Activated naive CD4-positive, alpha-beta T cell treated with anti-CD3 and anti-CD28 coated beads for 36 hours (primary cell): ENCODE measurements around the gene RIBC2. TPM values are rescaled to one million over a fixed set of nuclear protein-coding genes. Genes with fewer than 3 reads are reported as not detected.
A peak's percentile ranks its signal among the peaks of the same experiment; 100 is the strongest.
"Not testable (repeated sequence)": the region's sequence is repeated elsewhere in the genome, so short reads cannot be mapped to it uniquely, and the experiment has no call there.

Experiments
- CTCF ChIA-PET: fragments of 350-600 bp; sonication (Branson Sonifier 250); formaldehyde crosslinking; loops from one replicate; lab custom pipeline; 2021; ENCODE audit warnings: antibody characterized with exemption; lab: Charles Lee
- DNase-seq: peaks from one replicate; pipeline ENCODE4 v3.0.0-alpha.2; 2020
- H3K27ac Mint-ChIP-seq: one replicate; pipeline ENCODE4 v1.8.0; 2021; ENCODE audit warnings: mild to moderate bottlenecking, mixed read lengths
- H3K27me3 Mint-ChIP-seq: one replicate; pipeline ENCODE4 v1.8.0; 2021; ENCODE audit warnings: low read depth, mixed read lengths
- H3K36me3 Mint-ChIP-seq: one replicate; pipeline ENCODE4 v1.8.0; 2021; ENCODE audit warnings: low read depth, mixed read lengths
- H3K4me1 Mint-ChIP-seq: one replicate; pipeline ENCODE4 v1.8.0; 2021; ENCODE audit warnings: low read depth, mixed read lengths
- H3K4me3 Mint-ChIP-seq: one replicate; pipeline ENCODE4 v1.8.0; 2021; ENCODE audit warnings: mild to moderate bottlenecking, moderate library complexity, mixed read lengths
- H3K9me3 Mint-ChIP-seq: one replicate; pipeline ENCODE4 v1.8.0; 2021; ENCODE audit warnings: mixed read lengths
- intact Hi-C: fragments of 100-400 bp; cut with micrococcal nuclease; formaldehyde crosslinking; loops from one replicate; pipeline ENCODE4 v1.15.1; 2023
- total RNA-seq, 2 experiments: library from RNA; stranded (reverse); gene quantifications; one replicate each; pipeline ENCODE4 v1.2.3, GENCODE V29; 2021

Gene RIBC2, protein sequence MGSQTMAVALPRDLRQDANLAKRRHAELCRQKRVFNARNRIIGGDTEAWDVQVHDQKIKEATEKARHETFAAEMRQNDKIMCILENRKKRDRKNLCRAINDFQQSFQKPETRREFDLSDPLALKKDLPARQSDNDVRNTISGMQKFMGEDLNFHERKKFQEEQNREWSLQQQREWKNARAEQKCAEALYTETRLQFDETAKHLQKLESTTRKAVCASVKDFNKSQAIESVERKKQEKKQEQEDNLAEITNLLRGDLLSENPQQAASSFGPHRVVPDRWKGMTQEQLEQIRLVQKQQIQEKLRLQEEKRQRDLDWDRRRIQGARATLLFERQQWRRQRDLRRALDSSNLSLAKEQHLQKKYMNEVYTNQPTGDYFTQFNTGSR
- total RNA-seq = 1 to 10 TPM; 6.2 to 6.3 TPM

DNA sequence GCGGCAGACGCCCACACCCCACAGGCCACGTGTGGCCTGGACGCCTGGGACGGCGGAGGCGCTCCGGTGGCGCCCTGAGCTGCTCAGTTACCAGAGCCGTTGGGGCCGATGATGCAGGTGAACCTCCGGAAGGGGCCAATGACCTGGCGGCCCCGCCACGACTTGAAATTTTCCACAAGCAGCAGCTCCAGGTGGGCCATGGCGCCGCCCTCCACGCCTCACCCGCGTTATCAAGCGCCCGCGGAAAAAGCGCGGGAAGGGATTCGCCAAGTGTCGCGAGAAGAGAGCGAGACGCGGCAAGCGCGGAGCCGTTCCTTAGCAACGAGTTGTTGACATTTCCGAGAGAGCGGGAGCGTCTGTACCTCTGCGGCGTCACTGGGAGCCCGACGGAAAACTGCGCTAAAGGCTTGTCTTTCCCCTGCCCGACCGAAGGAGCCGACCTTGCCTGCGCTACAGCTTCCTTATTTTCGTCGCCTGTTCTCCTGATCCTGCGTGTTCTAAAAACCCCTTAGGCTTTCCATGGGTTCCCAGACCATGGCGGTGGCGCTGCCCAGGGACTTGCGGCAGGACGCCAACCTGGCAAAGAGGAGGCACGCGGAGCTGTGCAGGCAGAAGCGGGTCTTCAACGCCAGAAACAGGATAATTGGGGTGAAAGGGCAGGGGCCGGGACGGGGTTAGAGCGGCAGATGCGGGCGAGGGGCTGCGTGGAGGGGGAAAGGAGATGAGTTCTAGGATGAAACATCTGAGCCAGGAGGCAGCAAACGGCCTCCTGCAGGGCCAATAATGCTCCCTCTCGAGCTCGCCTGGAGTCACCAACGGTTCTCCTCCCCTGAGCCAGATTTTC lies at the start of gene RIBC2, which contains the start of gene SMC1B:
RIBC2 (plus strand) TSS at position 326 of the 844 bp plus-strand sequence; CDS start at position 520, 194 bp downstream.
SMC1B (minus strand) TSS at position 232 of the 844 bp plus-strand sequence; CDS start at position 200, 32 bp downstream.
- H3K9me3 Mint-ChIP-seq = no peaks in the 10 kb centered on the region
- intact Hi-C loops = loop anchor here (1.0 to 2.0 kb wide), 2 partner anchors 95 to 104 kb away; partner anchors contain the start of gene FAM118A
- H3K27me3 Mint-ChIP-seq = no peaks in the 10 kb centered on the region
- H3K4me3 Mint-ChIP-seq = peak within 1 kb of the TSS; percentile 86
- CTCF ChIA-PET = interaction anchor here (0.7 kb wide), 2 partner anchors 119 to 1772 kb away, joined by 3 read pairs; no protein-coding TSS in a partner anchor
- H3K27ac Mint-ChIP-seq = no peak within 1 kb of the TSS
- peaks cover 12% of the 10 kb centered on the region for H3K4me1 Mint-ChIP-seq
- H3K36me3 Mint-ChIP-seq = peaks cover 13% of the 10 kb centered on the region
- DNase-seq = peak; percentile 95

DNA sequence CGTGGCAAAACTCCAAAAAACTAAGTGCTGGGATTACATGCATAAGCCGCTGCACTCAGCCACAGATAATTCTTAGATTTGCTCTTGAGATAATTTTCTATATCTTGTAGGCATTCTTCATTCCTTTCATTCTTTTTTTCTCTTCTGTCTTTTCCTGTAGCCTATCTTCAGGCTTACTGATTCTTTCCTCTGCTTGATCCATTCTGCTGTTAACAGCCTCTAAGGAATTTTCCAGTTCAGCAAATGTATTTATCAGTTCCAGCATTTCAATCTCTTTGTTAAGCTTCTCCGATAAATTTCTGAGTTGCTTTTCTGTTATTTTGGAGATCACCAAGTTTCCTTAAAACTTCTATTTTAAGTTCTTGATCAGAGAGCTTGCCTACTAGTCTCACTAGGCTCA lies 46.8 kb upstream of the RIBC2 start:
- CTCF ChIA-PET = no interaction called here
- no peak for DNase-seq

DNA sequence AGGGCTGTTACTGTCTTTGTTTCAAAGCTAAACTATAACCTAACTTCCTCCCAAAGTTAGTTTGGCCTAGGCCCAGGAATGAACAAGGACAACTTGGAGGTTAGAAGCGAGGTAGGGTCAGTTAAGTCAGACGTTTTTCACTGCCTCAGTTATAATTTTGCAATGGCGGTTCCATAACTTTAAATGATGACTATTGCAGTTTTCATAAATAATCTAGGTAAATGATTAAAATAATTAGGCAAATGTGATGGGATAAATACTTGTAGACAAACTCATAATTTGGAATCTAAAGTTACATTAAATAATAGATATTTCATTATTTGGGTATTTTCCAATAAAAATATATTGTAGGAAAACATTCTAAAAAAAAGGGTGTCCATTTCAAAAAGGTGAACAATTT lies 39.9 kb upstream of the RIBC2 start:
- H3K36me3 Mint-ChIP-seq, CTCF ChIA-PET, DNase-seq, H3K27ac Mint-ChIP-seq, H3K9me3 Mint-ChIP-seq, H3K4me1 Mint-ChIP-seq, H3K27me3 Mint-ChIP-seq, H3K4me3 Mint-ChIP-seq, intact Hi-C loops: not testable (repeated sequence)

More for the DNA sequence above, 46.8 kb upstream of the RIBC2 start:
- H3K9me3 Mint-ChIP-seq = peaks cover 4% of the 10 kb centered on the region
- no peaks in the 10 kb centered on the region for H3K4me1 Mint-ChIP-seq
- H3K27ac Mint-ChIP-seq = no peak overlapping the region
- peaks cover 3% of the 10 kb centered on the region for H3K36me3 Mint-ChIP-seq
- peaks cover 2% of the 10 kb centered on the region for H3K27me3 Mint-ChIP-seq
- H3K4me3 Mint-ChIP-seq = no peak overlapping the region
- intact Hi-C loops = no loop called here

DNA sequence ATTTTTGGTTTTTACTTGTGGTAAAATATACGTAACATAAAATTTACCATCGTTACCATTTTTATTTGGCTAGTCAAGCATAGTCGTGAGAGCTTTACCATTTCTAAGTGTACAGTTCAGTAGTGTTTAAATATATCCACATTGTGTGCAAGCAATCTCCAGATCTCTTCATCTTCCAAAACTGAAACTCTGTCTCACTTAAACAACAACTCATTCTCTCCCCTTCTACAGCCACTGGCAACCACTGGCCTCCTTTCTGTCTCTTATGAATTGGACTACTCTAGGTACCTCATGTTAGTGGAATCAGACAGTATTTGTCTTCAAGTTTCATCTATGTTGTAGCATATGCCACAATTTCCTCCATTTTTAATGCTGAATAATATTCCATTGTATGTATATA lies 37.5 kb upstream of the RIBC2 start:
- Mint-ChIP-seq H3K4me1 (no peaks in the 10 kb centered on the region), H3K4me3 (no peak overlapping the region), H3K9me3 (no peaks in the 10 kb centered on the region), H3K36me3 (no peaks in the 10 kb centered on the region), H3K27me3 (no peaks in the 10 kb centered on the region), H3K27ac (no peak overlapping the region)
- CTCF ChIA-PET = interaction anchor here (0.7 kb wide), 1 partner anchor 246 kb away, joined by 3 read pairs; no protein-coding TSS in a partner anchor
- intact Hi-C loops = no loop called here
- no peak for DNase-seq

DNA sequence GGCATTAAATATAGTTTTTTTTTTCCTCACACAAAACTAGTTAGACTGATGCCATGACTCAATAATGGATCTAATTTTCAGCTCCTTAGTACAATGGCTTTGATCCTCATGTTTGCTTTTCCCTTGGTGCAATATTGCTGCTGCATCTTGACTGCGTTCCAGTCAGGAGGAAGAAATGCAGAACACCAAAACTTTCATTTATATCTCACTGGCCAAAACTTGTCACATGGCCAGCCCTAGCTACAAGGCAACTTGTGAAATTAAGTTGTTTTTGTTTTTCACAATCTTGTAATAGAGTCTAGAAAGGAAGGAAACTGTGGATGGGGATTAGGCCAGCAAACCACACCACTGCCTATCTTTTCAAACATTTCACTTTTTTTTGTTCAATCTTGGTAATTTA lies 36.8 kb upstream of the RIBC2 start:
- no peak for DNase-seq
- H3K9me3 Mint-ChIP-seq = no peaks in the 10 kb centered on the region
- CTCF ChIA-PET = no interaction called here
- no peak overlapping the region for H3K4me3 Mint-ChIP-seq
- no peaks in the 10 kb centered on the region for H3K27me3 Mint-ChIP-seq
- H3K4me1 Mint-ChIP-seq = no peaks in the 10 kb centered on the region
- no peak overlapping the region for H3K27ac Mint-ChIP-seq
- intact Hi-C loops = no loop called here
- H3K36me3 Mint-ChIP-seq = no peaks in the 10 kb centered on the region

DNA sequence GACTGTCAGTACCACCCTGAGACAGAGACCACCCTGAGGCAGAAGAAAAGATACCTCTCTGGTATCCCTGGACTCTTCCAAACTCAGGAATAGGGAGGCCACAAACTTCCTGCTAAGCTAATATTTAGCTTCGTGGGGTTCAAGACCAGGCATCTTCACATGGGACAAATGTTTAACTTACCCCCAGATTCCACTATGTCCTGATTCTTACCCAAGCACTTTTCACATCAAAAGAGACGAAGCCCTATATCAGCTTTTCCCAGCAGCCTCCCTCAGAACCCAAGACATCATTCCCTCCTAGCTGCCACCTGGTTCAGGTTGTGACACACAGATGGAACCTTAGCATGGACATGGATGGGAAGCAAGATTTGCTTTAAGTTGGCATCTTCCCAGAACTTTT lies 32.1 kb upstream of the RIBC2 start:
- Mint-ChIP-seq H3K27ac (no peak overlapping the region), H3K27me3 (no peaks in the 10 kb centered on the region), H3K4me1 (no peaks in the 10 kb centered on the region), H3K4me3 (no peak overlapping the region), H3K36me3 (no peaks in the 10 kb centered on the region), H3K9me3 (no peaks in the 10 kb centered on the region)
- intact Hi-C loops = no loop called here
- CTCF ChIA-PET = interaction anchor here (0.8 kb wide), 1 partner anchor 40 kb away, joined by 4 read pairs; no protein-coding TSS in a partner anchor
- no peak for DNase-seq

DNA sequence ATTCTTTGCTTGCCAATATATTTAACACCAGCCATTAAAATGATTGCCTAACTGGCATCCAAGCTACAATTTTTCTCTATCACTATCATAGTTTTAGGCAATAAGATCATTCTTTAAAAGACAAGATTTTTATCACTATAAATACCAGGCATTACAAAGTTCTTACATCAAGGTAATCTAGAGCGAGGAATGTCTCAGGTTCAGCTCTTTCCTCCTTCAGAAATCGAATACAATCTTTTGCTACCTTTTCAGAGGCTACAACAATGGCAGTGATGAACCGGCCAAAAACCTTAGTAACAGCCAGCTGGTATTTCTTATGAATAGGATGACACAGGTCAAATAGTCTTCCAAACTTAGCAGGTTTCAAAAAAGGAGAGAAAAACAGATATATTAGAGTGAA lies 23.9 kb upstream of the RIBC2 start:
- intact Hi-C loops = no loop called here
- no peak for DNase-seq
- CTCF ChIA-PET = no interaction called here
- Mint-ChIP-seq H3K4me1 (no peaks in the 10 kb centered on the region), H3K27ac (no peak overlapping the region), H3K9me3 (no peaks in the 10 kb centered on the region), H3K36me3 (no peaks in the 10 kb centered on the region), H3K4me3 (no peak overlapping the region), H3K27me3 (no peaks in the 10 kb centered on the region)

DNA sequence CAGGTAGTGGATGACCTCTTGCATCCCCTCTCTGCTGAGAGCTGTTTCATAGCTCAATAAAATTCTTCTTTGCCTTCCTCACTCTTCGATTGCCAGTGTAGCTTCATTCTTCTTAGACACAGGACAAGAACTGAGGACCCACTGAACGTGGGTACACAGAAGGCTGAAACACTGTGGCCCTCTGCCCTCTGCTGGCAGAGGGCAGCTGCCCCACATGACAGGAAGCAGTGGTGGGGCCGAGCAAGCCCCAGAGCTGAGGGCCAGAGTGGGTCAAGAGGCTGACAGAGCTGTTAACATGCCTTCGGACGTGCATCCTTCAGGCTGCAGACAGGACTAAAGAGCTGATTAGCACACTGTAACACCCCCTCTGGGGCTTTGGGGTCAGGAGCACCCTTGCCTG lies 15.7 kb upstream of the RIBC2 start:
- no peaks in the 10 kb centered on the region for H3K36me3 Mint-ChIP-seq
- intact Hi-C loops = no loop called here
- CTCF ChIA-PET = interaction anchor here (0.6 to 1.4 kb wide), 2 partner anchors 14 to 878 kb away, joined by 3 to 4 read pairs; no protein-coding TSS in a partner anchor
- H3K4me3 Mint-ChIP-seq = no peak overlapping the region
- no peak overlapping the region for H3K27ac Mint-ChIP-seq
- no peak for DNase-seq
- no peaks in the 10 kb centered on the region for H3K9me3 Mint-ChIP-seq
- H3K4me1 Mint-ChIP-seq = no peaks in the 10 kb centered on the region
- no peaks in the 10 kb centered on the region for H3K27me3 Mint-ChIP-seq

DNA sequence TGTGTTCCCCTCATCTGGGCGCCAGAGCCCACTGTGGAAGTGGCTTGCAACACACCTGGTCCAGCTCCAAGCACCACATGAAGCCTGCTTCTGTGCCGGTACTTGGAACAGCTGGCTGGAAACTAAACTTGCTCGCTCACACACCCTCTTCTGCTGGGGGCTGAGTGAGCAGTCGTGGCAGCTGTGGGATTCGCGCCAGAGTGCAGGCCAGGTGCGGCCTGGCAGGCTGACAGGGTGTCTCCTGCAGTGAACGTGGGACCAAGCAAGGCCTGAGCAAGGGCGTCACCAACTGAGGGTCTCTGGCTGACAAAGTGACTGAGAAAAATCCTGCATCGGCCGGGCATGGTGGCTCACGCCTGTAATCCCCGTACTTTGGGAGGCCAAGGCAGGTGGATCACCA lies 15.3 kb upstream of the RIBC2 start:
- no peaks in the 10 kb centered on the region for H3K9me3 Mint-ChIP-seq
- CTCF ChIA-PET = interaction anchor here (1.4 kb wide), 1 partner anchor 14 kb away, joined by 4 read pairs; no protein-coding TSS in a partner anchor

DNA sequence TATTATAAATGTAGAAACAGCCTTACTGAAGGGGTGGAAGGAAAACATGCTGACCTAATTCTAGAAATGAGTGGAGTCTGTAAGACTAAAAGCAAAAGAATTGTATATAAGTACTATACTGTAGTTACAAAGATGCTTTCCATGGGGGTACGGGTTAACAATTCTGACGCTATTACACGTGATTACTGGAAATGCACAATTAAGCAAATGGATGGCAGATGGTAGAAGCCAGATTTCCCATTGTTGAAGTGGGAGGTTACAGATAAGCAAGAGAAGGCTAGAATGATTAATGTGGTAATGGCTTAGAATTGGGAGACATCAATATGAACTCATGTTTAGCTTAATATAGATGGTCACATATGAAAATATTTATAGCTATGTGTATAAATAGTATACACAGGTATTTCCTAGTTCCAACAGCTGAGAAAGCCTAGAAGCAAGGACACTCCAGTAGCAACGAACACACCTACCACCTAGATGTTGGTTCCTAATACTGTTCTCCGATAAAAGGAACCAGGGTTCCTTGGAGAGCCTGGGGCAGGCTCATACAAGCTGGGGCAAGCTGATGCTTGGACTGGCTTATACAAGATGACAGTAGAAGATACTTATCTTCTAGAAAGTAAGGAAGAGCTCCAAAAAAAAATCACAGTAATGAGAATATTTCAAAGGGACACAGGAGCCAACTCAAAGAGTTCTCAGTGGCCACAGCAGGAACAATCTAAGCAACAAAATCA lies 13.6 kb upstream of the RIBC2 start:
- Mint-ChIP-seq H3K36me3 (no peaks in the 10 kb centered on the region), H3K4me3 (no peak overlapping the region), H3K27ac (no peak overlapping the region), H3K27me3 (no peaks in the 10 kb centered on the region), H3K4me1 (no peaks in the 10 kb centered on the region), H3K9me3 (no peaks in the 10 kb centered on the region)
- no peak for DNase-seq
- intact Hi-C loops = no loop called here
- CTCF ChIA-PET = no interaction called here

More for the DNA sequence above, 15.3 kb upstream of the RIBC2 start:
- intact Hi-C loops = no loop called here
- Mint-ChIP-seq H3K27ac (no peak overlapping the region), H3K36me3 (no peaks in the 10 kb centered on the region), H3K27me3 (no peaks in the 10 kb centered on the region), H3K4me3 (no peak overlapping the region), H3K4me1 (no peaks in the 10 kb centered on the region)
- no peak for DNase-seq

DNA sequence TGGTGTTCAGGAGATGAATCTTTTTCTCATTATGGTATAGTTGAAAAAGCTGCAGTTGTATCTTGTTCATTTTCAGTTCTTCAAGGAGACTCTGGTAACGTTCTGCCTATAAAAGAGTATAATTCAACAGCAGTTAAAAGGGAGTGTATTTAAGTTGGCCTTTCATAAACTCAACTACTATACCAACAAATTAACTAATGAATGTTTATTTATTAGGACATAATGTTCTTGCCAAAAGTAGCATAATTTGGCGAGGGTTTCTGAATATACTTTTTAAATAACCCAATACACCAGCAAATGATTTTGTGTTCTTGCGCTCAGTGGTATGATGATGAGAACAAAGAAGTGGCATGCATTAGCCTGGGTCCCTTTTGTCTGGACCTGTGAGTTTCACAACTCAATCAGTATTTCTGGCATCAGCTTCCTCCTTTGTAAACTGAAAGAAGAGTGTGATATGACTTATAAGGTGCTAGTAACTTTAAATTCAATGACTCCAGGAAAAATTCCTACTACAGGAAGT lies 11.0 kb upstream of the RIBC2 start:
- Mint-ChIP-seq H3K4me3 (no peak overlapping the region), H3K27me3 (no peaks in the 10 kb centered on the region)

More for the DNA sequence above, 11.0 kb upstream of the RIBC2 start:
- no peak for DNase-seq
- Mint-ChIP-seq H3K9me3 (no peaks in the 10 kb centered on the region), H3K4me1 (no peaks in the 10 kb centered on the region), H3K27ac (no peak overlapping the region), H3K36me3 (no peaks in the 10 kb centered on the region)
- intact Hi-C loops = no loop called here
- CTCF ChIA-PET = no interaction called here
